Measurements from ENCODE around the gene ZNF12.
"Not testable (repeated sequence)": the region's sequence is repeated elsewhere in the genome, so short reads cannot be mapped to it uniquely, and the experiment has no call there.

ZNF12 gene

GRCh38 chr7:6691609-6692106 is 15.1 kb downstream of the ZNF12 start:
- no peak for DNase-seq (ENCODE audit: low read depth in 2 of 2)

GRCh38 chr7:6691103-6691502 is 15.6 kb downstream of the ZNF12 start:
- no peak for DNase-seq (ENCODE audit: low read depth in 2 of 2)

- no peak for DNase-seq (ENCODE audit: low read depth in 2 of 2)
Observed at GRCh38 chr7:6680146-6680545, 26.6 kb downstream of the ZNF12 start.

- no peak for DNase-seq (ENCODE audit: low read depth in 2 of 2)
Observed at GRCh38 chr7:6675807-6676405, 30.8 kb downstream of the ZNF12 start.

DNA sequence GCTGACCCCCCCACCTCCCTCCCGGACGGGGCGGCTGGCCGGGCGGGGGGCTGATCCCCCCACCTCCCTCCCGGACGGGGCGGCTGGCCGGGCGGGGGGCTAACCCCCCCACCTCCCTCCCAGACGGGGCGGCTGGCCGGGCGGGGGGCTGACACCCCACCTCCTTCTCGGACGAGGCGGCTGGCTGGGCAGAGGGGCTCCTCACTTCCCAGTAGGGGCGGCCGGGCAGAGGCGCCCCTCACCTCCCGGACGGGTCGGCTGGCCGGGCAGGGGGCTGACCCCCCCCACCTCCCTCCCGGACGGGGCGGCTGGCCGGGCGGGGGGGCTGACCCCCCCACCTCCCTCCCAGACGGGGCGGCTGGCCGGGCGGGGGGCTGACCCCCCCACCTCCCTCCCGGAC is 35.9 kb downstream of the ZNF12 start:
- DNase-seq (ENCODE audit: low read depth in 2 of 2), result not testable (repeated sequence)

GRCh38 chr7:6658618-6659345 is 48.0 kb downstream of the ZNF12 start:
- DNase-seq (ENCODE audit: low read depth in 2 of 2), result no peak

DNA sequence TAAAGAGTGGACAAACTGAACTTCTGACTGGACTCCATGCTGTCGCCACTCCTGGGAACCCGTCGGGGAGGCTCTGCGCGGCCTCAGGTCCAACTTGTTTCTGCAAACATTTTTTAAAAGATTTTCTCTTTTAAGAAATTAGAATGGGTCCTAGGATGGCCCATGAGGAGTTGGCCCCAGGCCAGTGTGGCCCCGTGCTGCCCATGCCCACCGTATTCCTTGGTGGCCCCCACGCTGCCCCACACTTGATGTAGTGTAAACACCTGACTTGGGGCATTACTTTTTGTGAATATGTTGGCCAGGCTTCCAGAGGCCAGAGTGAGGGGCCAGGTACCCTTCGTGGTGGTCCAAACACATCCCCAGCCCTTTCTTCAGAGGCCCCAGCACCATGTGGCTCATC is 50.3 kb downstream of the ZNF12 start:
- no peak for DNase-seq (ENCODE audit: low read depth in 2 of 2)

GRCh38 chr7:6655636-6656385 is 50.9 kb downstream of the ZNF12 start:
- DNase-seq (ENCODE audit: low read depth in 2 of 2), result no peak

- no peak for DNase-seq (ENCODE audit: low read depth in 2 of 2)
Observed at GRCh38 chr7:6654842-6655610, 51.7 kb downstream of the ZNF12 start.

DNA sequence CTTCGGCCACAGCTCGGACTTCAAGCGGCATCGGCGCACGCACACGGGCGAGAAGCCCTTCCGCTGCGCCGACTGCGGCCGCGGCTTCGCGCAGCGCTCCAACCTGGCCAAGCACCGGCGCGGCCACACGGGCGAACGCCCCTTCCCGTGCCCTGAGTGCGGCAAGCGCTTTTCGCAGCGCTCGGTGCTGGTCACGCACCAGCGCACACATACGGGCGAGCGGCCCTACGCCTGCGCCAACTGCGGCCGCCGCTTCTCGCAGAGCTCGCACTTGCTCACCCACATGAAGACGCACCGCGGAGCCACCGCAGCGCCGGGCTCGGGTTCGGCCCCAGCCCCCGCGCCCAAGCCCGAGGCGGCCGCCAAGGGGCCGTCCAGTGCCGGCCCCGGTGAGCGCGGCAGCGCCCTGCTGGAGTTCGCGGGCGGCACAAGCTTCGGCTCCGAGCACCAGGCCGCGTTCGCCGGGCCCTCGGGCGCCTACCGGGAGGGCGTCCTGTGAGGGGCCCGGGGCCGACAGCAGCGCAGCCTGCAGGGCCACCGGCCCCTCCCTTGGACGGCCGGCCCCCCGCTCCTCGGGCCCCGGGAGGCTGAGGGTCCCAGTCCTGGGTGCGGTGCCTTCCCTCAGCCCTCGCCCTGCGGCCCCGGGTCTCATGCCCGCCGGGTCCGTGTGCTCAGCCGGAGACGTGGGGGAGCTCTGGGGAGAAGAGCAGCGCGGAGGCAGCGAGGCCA is 52.5 kb downstream of the ZNF12 start:
- no peak for DNase-seq (ENCODE audit: low read depth in 2 of 2)

DNA sequence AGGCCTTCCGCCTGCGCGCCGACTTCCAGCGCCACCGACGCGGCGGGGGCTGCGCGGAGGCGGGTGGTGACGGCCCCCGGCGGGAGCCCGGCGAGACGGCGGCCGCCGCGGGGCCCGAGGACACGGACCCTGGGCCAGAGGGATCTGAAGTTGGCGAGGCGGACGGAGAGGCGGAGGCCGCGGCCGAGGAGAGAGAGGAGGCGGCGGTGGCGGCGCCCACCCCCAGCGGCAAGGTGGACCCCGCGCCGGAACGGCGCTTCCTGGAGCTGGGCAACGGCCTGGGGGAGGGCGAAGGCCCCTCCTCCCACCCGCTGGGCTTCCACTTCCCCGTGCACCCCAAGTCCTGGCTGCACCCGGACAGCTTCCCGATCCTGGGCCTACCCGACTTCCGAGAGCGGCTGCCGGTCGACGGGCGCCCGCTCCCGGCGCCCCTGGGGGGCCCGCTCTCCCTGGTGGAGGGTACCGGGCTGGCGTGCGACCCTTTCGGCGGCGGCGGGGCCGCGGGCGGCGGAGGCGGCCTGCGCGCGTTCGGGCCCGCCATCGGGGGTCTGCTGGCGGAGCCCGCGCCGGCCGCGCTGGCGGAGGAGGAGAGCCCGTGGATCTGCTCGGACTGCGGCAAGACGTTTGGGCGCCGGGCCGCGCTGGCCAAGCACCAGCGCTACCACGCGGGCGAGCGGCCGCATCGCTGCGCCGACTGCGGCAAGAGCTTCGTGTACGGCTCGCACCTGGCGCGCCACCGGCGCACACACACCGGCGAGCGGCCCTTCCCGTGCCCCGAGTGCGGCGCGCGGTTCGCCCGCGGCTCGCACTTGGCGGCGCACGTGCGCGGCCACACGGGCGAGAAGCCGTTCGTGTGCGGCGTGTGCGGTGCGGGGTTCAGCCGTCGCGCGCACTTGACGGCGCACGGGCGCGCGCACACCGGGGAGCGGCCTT is 53.4 kb downstream of the ZNF12 start:
- no peak for DNase-seq (ENCODE audit: low read depth in 2 of 2)

DNA sequence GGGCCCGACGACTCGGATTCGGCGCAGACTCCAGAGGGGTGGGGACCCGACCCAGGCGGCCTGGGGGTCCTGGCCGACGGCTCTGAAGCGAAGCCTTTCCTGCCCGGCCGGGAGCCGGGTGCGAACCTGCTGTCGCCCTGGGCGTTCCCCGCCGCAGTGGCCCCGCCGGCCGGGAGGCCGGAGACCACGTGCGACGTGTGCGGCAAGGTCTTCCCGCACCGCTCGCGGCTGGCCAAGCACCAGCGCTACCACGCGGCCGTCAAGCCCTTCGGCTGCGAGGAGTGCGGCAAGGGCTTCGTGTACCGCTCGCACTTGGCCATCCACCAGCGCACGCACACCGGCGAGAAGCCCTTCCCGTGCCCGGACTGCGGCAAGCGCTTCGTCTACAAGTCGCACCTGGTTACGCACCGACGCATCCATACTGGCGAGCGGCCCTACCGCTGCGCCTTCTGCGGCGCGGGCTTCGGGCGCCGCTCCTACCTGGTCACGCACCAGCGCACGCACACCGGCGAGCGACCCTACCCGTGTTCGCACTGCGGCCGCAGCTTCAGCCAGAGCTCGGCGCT is 54.2 kb downstream of the ZNF12 start:
- DNase-seq (ENCODE audit: low read depth in 2 of 2), result no peak

DNA sequence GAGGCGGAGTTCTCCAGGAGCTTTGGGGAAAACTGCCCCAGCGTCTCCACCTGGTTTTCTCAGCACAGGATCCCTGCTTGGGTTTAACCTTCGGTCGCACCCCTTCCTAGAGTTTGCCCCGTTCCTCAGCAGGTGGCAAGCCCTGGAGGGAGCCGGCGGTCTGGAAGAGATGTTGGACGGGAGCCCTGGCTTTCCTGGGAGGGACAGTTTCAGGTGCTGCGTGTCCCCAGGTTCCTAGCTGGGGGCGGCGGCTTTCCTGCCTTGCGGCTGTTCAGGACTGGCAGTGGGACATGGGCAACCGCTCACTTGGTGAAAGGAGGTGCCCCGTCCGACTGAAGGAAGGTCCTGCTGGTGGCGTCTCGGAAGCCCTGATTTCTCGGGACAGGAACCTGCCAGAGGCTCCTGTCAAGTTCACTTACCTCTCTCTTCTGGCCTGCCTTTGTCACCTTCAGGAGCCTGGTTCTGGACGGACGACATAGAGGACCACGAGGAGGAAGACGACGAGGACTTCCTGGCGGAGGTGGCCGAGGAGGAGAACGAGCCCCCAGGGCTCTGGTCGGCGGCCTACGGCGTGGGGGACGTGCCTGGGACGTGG is 54.8 kb downstream of the ZNF12 start:
- DNase-seq (ENCODE audit: low read depth in 2 of 2), result no peak

GRCh38 chr7:6650521-6651011 is 56.2 kb downstream of the ZNF12 start:
- no peak for DNase-seq (ENCODE audit: low read depth in 2 of 2)

GRCh38 chr7:6650086-6650485 is 56.7 kb downstream of the ZNF12 start:
- no peak for DNase-seq (ENCODE audit: low read depth in 2 of 2)

GRCh38 chr7:6649241-6649961 is 57.3 kb downstream of the ZNF12 start:
- DNase-seq (ENCODE audit: low read depth in 2 of 2), result no peak

- no peak for DNase-seq (ENCODE audit: low read depth in 2 of 2)
Observed at GRCh38 chr7:6648815-6649104, 58.0 kb downstream of the ZNF12 start.

GRCh38 chr7:6648066-6648814 is 58.5 kb downstream of the ZNF12 start:
- DNase-seq (ENCODE audit: low read depth in 2 of 2), result no peak
